K562 (cell line): Measurements from ENCODE around the gene CEP162. TPM values are rescaled to one million over a fixed set of nuclear protein-coding genes. Genes with fewer than 3 reads are reported as not detected.

Source experiments
- ATAC-seq: fragments of 200-7000 bp; cut with Tn5 transposase; 3 replicates; pipeline ENCODE4 v1.9.1; 2020; ENCODE audit warnings: moderate library complexity
- BruUV-seq: library from RNA; stranded (reverse); fragments of 400-500 nt; replicated peaks from 2 replicates; lab custom pipeline; 2021; lab: Mats Ljungman, UMichigan
- CTCF ChIA-PET: fragments of 300-600 bp; formaldehyde crosslinking; extraction: SDS; loops from one replicate; lab custom pipeline; 2021; ENCODE audit warnings: low intra/inter-chr PET ratio; lab: Yijun Ruan, JAX
- POLR2A ChIA-PET: fragments of 300-600, 350-650 bp; sonication (Branson Sonifier 250); formaldehyde crosslinking; extraction: SDS; loops from one replicate; lab custom pipeline; 2021; ENCODE audit warnings: antibody characterized with exemption, inconsistent platforms; lab: Yijun Ruan, JAX
- DNase-seq, 4 experiments: peaks; one replicate each; pipeline versions ENCODE4 v3.0.0 to v3.0.0-alpha.2; 2011 to 2018; ENCODE audit warnings: low spot score in 3 of 4, mixed read lengths in 3 of 4; ENCODE audit errors: extremely low read depth in 1 of 4
- FAIRE-seq: peaks from 2 replicates; lab custom pipeline; 2011; peaks lifted over from hg19 to GRCh38; lab: Jason Lieb, UNC
- H2AFZ ChIP-seq: 2 replicates; pipeline ENCODE4 v1.6.0; 2011; ENCODE audit warnings: low read depth, low read length, control low read depth, inconsistent platforms
- H3K27ac ChIP-seq: fragments of 200-600 bp; 3 replicates; pipeline ENCODE4 v1.8.0; 2011; ENCODE audit warnings: low read depth, mild to moderate bottlenecking, control low read depth, inconsistent platforms, low read length, moderate library complexity, mixed read lengths; ENCODE audit errors: extremely low read depth
- H3K27me3 ChIP-seq, 2 experiments: fragments of 300-600 bp in 1 of 2; 2 replicates in 1 of 2; 3 replicates in 1 of 2; pipeline versions ENCODE4 v1.6.0 to v1.8.0; 2011; ENCODE audit warnings: inconsistent platforms in 2 of 2, low read length in 2 of 2, mild to moderate bottlenecking in 1 of 2, mixed read lengths in 1 of 2, moderate library complexity in 1 of 2; ENCODE audit not compliant: control insufficient read depth in 2 of 2, insufficient read depth in 2 of 2
- H3K36me3 ChIP-seq: fragments of 300-600 bp; 3 replicates; pipeline ENCODE4 v1.8.0; 2011; ENCODE audit warnings: mild to moderate bottlenecking, low read length, inconsistent platforms; ENCODE audit not compliant: control insufficient read depth, insufficient read depth
- H3K4me1 ChIP-seq, 2 experiments: fragments of 200-600 bp in 1 of 2; replicated peaks in 1 of 2; 2 replicates in 1 of 2; 3 replicates in 1 of 2; pipeline versions ENCODE4 v1.5.1 to v1.8.0; 2011; ENCODE audit warnings: inconsistent platforms in 2 of 2, low read length in 2 of 2, mild to moderate bottlenecking in 1 of 2, mixed read lengths in 1 of 2, moderate library complexity in 1 of 2; ENCODE audit not compliant: control insufficient read depth in 2 of 2, insufficient read depth in 2 of 2
- H3K4me2 ChIP-seq: 2 replicates; pipeline ENCODE4 v1.6.1; 2011; ENCODE audit warnings: low read length, control low read depth, inconsistent platforms, mixed read lengths; ENCODE audit not compliant: insufficient read depth
- H3K4me3 ChIP-seq: fragments of 200-600 bp; sonication (generic), shearing (Covaris generic); 2 replicates; pipeline ENCODE4 v1.5.1; 2016; ENCODE audit warnings: control low read depth, inconsistent platforms
- H3K79me2 ChIP-seq: fragments of 200-600 bp; 3 replicates; pipeline ENCODE4 v1.8.0; 2011; ENCODE audit warnings: low read length, inconsistent platforms; ENCODE audit not compliant: control insufficient read depth, insufficient read depth
- H3K9ac ChIP-seq, 2 experiments: 2 replicates each; pipeline versions ENCODE4 v1.6.0 to v1.6.1; 2011; ENCODE audit warnings: low read depth in 2 of 2, low read length in 2 of 2, control low read depth in 1 of 2, inconsistent platforms in 1 of 2, mild to moderate bottlenecking in 1 of 2, mixed read lengths in 1 of 2; ENCODE audit not compliant: insufficient read depth in 1 of 2
- H3K9me1 ChIP-seq: one replicate; pipeline ENCODE4 v1.6.0; 2011; ENCODE audit warnings: inconsistent platforms, mild to moderate bottlenecking, low read length, moderate library complexity; ENCODE audit not compliant: control insufficient read depth, insufficient read depth
- H3K9me3 ChIP-seq: replicated peaks from 2 replicates; pipeline ENCODE4 v1.5.1; 2011; ENCODE audit warnings: low read depth, low read length, inconsistent platforms; ENCODE audit not compliant: control insufficient read depth, insufficient read depth
- H4K20me1 ChIP-seq: replicated peaks from 2 replicates; pipeline ENCODE4 v1.6.1; 2011; ENCODE audit warnings: low read length, inconsistent platforms, mixed read lengths; ENCODE audit not compliant: control insufficient read depth, insufficient read depth
- ATF1 ChIP-seq, 2 experiments: fragments of 450-650 bp in 1 of 2; IDR thresholded peaks; 2 replicates each; pipeline ENCODE4 v1.6.1; 2016; ENCODE audit warnings: missing compliant biosample characterization in 1 of 2, missing genetic modification characterization in 1 of 2
- CC2D1A ChIP-seq: fragments of 450-650 bp; IDR thresholded peaks from 2 replicates; pipeline ENCODE4 v1.6.1; 2017; ENCODE audit warnings: mild to moderate bottlenecking
- CCAR2 ChIP-seq: fragments of 200-400 bp; formaldehyde crosslinking; IDR thresholded peaks from 2 replicates; pipeline ENCODE4 v1.6.1; 2017; ENCODE audit warnings: mild to moderate bottlenecking, low read depth, low read length
- CHAMP1 ChIP-seq: fragments of 450-650 bp; IDR thresholded peaks from 2 replicates; pipeline ENCODE4 v1.6.1; 2016; ENCODE audit warnings: mild to moderate bottlenecking
- CHCHD3 ChIP-seq: fragments of 250-450 bp; sonication (Bioruptor Pico); IDR thresholded peaks from 2 replicates; pipeline ENCODE4 v2.1.2; 2022; ENCODE audit warnings: mild to moderate bottlenecking
- FOXP1 ChIP-seq: sonication (generic); formaldehyde crosslinking; IDR thresholded peaks from 2 replicates; pipeline ENCODE4 v1.8.0; 2022; ENCODE audit warnings: mild to moderate bottlenecking, missing genetic modification reagents
- HDAC6 ChIP-seq: IDR thresholded peaks from 2 replicates; pipeline ENCODE4 v1.6.1; 2012; ENCODE audit warnings: low read depth, mild to moderate bottlenecking, control low read depth, inconsistent platforms, low read length, moderate library complexity
- HES1 ChIP-seq: fragments of 450-650 bp; IDR thresholded peaks from 2 replicates; pipeline ENCODE4 v1.6.1; 2016; ENCODE audit warnings: low read depth, mild to moderate bottlenecking, moderate library complexity
- JUNB ChIP-seq: fragments of 450-650 bp; formaldehyde crosslinking; conservative IDR thresholded peaks from 2 replicates; pipeline ENCODE4 v1.4.0; 2020; ENCODE audit warnings: mild to moderate bottlenecking
- KAT7 ChIP-seq: sonication (generic); formaldehyde crosslinking; IDR thresholded peaks from 2 replicates; pipeline ENCODE4 v1.8.0; 2022; ENCODE audit warnings: missing genetic modification reagents, mild to moderate bottlenecking, borderline replicate concordance
- MCM2 ChIP-seq: fragments of 450-650 bp; IDR thresholded peaks from 2 replicates; pipeline ENCODE4 v1.6.1; 2017; ENCODE audit warnings: low read depth, mild to moderate bottlenecking
- PHB ChIP-seq: fragments of 250-450 bp; sonication (Bioruptor Pico); IDR thresholded peaks from 2 replicates; pipeline ENCODE4 v1.5.0; 2021
- PHF8 ChIP-seq: fragments of 200-600 bp; sonication (generic); IDR thresholded peaks from 2 replicates; pipeline ENCODE4 v1.6.1; 2012; ENCODE audit warnings: mixed run types, mild to moderate bottlenecking, inconsistent platforms, low read length, moderate library complexity, borderline replicate concordance
- PREB ChIP-seq: sonication (generic); formaldehyde crosslinking; IDR thresholded peaks from 2 replicates; pipeline ENCODE4 v1.8.1; 2023; ENCODE audit warnings: mild to moderate bottlenecking, missing genetic modification reagents
- RBM15 ChIP-seq: fragments of 200-400 bp; formaldehyde crosslinking; IDR thresholded peaks from 2 replicates; pipeline ENCODE4 v1.6.1; 2018; ENCODE audit warnings: mild to moderate bottlenecking, low read length, moderate library complexity; ENCODE audit not compliant: insufficient read depth
- SNRNP70 ChIP-seq: fragments of 200-400 bp; formaldehyde crosslinking; optimal IDR thresholded peaks from 2 replicates; pipeline ENCODE3; 2017; ENCODE audit warnings: low read depth, low read length
- SRSF9 ChIP-seq: fragments of 200-400 bp; formaldehyde crosslinking; IDR thresholded peaks from 2 replicates; pipeline ENCODE4 v1.6.1; 2017; ENCODE audit warnings: low read depth, low read length, borderline replicate concordance
- TARDBP ChIP-seq: fragments of 450-650 bp; IDR thresholded peaks from 2 replicates; pipeline ENCODE4 v1.6.1; 2016
- TRIM24 ChIP-seq, 2 experiments: fragments of 450-650 bp; IDR thresholded peaks; 2 replicates each; pipeline ENCODE4 v1.6.1; 2016
- ZNF140 ChIP-seq: fragments of 250-450 bp; sonication (Bioruptor Pico); IDR thresholded peaks from 2 replicates; pipeline ENCODE4 v1.8.0; 2021; ENCODE audit warnings: moderate library complexity, mild to moderate bottlenecking, inconsistent platforms
- ZNF253 ChIP-seq: fragments of 250-450 bp; sonication (Bioruptor Pico); conservative IDR thresholded peaks from 2 replicates; pipeline ENCODE4 v1.6.1; 2021; ENCODE audit warnings: mild to moderate bottlenecking
- WGBS: fragments of 100-300 bp; shearing (Covaris generic); methylation state at CpG from one replicate; pipeline ENCODE4 v1.1.6; 2016; ENCODE audit warnings: low coverage, mixed read lengths; ENCODE audit not compliant: insufficient coverage; ENCODE audit errors: missing lambda C conversion rate; 5-methylcytosine and 5-hydroxymethylcytosine counted together
- in situ Hi-C: fragments of 300-500 bp; cut with MboI; formaldehyde crosslinking; loops from 4 replicates; pipeline ENCODE4 v1.15.0; 2018; ENCODE audit warnings: inconsistent platforms, mixed read lengths
- intact Hi-C: fragments of 100-400 bp; cut with micrococcal nuclease; formaldehyde crosslinking; loops from 2 replicates; pipeline ENCODE4 v1.14.2; 2022
- polyA plus RNA-seq, 8 experiments: library from polyadenylated mRNA; depleted of rRNA in 4 of 8; stranded (reverse) in 5 of 8; unstranded in 3 of 8; fragments of >200 nt; fragmentation: Nextera tagmentation in 2 of 8; fragmentation: Illumina TruSeq in 1 of 8; extraction: Ambion mirVana in 2 of 8; extraction: Trizol in 1 of 8; gene quantifications; 2 replicates each; pipeline versions ENCODE4 v1.2.1 to v1.2.3, GENCODE V29; 2011 to 2014; ENCODE audit warnings: inconsistent platforms in 1 of 8, missing spikeins in 1 of 8
- total RNA-seq, 7 experiments: library from RNA; depleted of rRNA in 6 of 7; stranded (reverse); fragments of >200 nt in 6 of 7; fragmentation: Illumina TruSeq in 2 of 7; extraction: Trizol in 2 of 7; gene quantifications; 2 replicates each; pipeline versions ENCODE4 v1.2.1 to v1.2.3, GENCODE V29; 2011 to 2021; ENCODE audit warnings: low replicate concordance in 1 of 7

The CEP162 gene
- total and polyA plus RNA-seq, 9 of the 15 experiments (the other 6 are each of a cell fraction or from before 2014, with no cell fraction given) = 3.9 to 8.6 (median 6.7) TPM

GRCh38 chr6:84268781-84269180 lies 41.3 kb upstream of the CEP162 start:
- no peak overlapping the region for H3K4me3 ChIP-seq
- H3K9ac ChIP-seq = no peak overlapping the region
- in situ Hi-C loops (no loop called here), intact Hi-C loops (no loop called here)
- no TSS peak for BruUV-seq
- H3K9me1 ChIP-seq = no peaks in the 10 kb centered on the region
- CTCF ChIA-PET = no interaction called here
- 95% methylated on average over 3 of the region's 3 CpGs for WGBS
- no peaks in the 10 kb centered on the region for H3K27me3 ChIP-seq
- H3K4me2 ChIP-seq = no peak overlapping the region
- ATAC-seq (no peak), FAIRE-seq (no peak), DNase-seq (no peak)
- peak overlapping the region; percentile 87; the same call in 2 of the 3 replicates for H3K27ac ChIP-seq
- H2AFZ ChIP-seq = no peak overlapping the region
- H3K9me3 ChIP-seq = peaks cover 15% of the 10 kb centered on the region
- no peaks in the 10 kb centered on the region for H4K20me1 ChIP-seq
- H3K36me3 ChIP-seq = no peaks in the 10 kb centered on the region
- POLR2A ChIA-PET = interaction anchor here (0.6 kb wide), 1 partner anchor 404 kb away, joined by 3 read pairs; no protein-coding TSS in a partner anchor
- peaks cover 0 to 27% of the 10 kb centered on the region in 2 experiments; a peak in 2 of 5 replicates for H3K4me1 ChIP-seq
- H3K79me2 ChIP-seq = no peaks in the 10 kb centered on the region
- no peak for TF ChIP-seq ZNF140
- TF ChIP-seq RBM15 = no peak
- TF ChIP-seq JUNB (CRISPR knock-in tag) = no peak
- TF ChIP-seq SNRNP70 = no peak
- TF ChIP-seq PREB (CRISPR knock-in tag) = no peak
- no peak for TF ChIP-seq SRSF9
- peak; percentile 59; the same call in 1 of the 2 replicates for TF ChIP-seq CHAMP1
- no peak for TF ChIP-seq CCAR2
- no peak for TF ChIP-seq TARDBP
- no peak for TF ChIP-seq ATF1 (CRISPR knock-in tag; IDR thresholded peaks at IDR 0.05)
- no peak for TF ChIP-seq ATF1 (tag; IDR thresholded peaks at IDR 0.05)
- no peak for TF ChIP-seq HDAC6
- TF ChIP-seq PHF8 = no peak
- no peak for TF ChIP-seq KAT7 (CRISPR knock-in tag)
- TF ChIP-seq MCM2 = no peak
- no peak for TF ChIP-seq CHCHD3
- peak; percentile 24; the same call in 1 of the 2 replicates for TF ChIP-seq CC2D1A
- no peak for TF ChIP-seq ZNF253 (CRISPR knock-in tag)
- no peak for TF ChIP-seq PHB (CRISPR knock-in tag)
- peak; percentile 28 to 64; a peak in 2 of 4 replicates for TF ChIP-seq TRIM24 (IDR thresholded peaks at IDR 0.05)
- TF ChIP-seq FOXP1 (CRISPR knock-in tag) = no peak
- TF ChIP-seq HES1 = no peak
